Loucy (cell line): Measurements from ENCODE around the gene CNRIP1.

Experiments used
- H2AFZ ChIP-seq: fragments of 200-600 bp; sonication (generic); 2 replicates; pipeline ENCODE4 v1.6.0; 2016; ENCODE audit warnings: antibody characterized with exemption, mild to moderate bottlenecking, low read length, moderate library complexity
- H3F3A ChIP-seq: fragments of 200-600 bp; 2 replicates; pipeline ENCODE4 v1.6.0; 2016; ENCODE audit warnings: antibody characterized with exemption, low read depth, mild to moderate bottlenecking
- H3K27me3 ChIP-seq: fragments of 200-600 bp; sonication (generic); 2 replicates; pipeline ENCODE4 v1.6.1; 2014; ENCODE audit warnings: low read length, mild to moderate bottlenecking; ENCODE audit not compliant: insufficient read depth, poor library complexity, severe bottlenecking
- H3K36me3 ChIP-seq: fragments of 200-600 bp; sonication (generic); 2 replicates; pipeline ENCODE4 v1.6.1; 2016; ENCODE audit warnings: low read length; ENCODE audit not compliant: insufficient read depth
- H3K4me1 ChIP-seq: fragments of 200-600 bp; sonication (generic); 2 replicates; pipeline ENCODE4 v1.5.1; 2014; ENCODE audit warnings: low read length, mild to moderate bottlenecking; ENCODE audit not compliant: insufficient read depth, poor library complexity, severe bottlenecking
- H3K4me2 ChIP-seq: fragments of 200-600 bp; sonication (generic); 2 replicates; pipeline ENCODE4 v1.6.0; 2014; ENCODE audit warnings: antibody characterized with exemption, low read length, low read depth, mild to moderate bottlenecking; ENCODE audit not compliant: poor library complexity, severe bottlenecking
- H3K4me3 ChIP-seq: fragments of 200-600 bp; sonication (generic); 2 replicates; pipeline ENCODE4 v1.5.1; 2014; ENCODE audit warnings: low read length, mild to moderate bottlenecking, mixed read lengths; ENCODE audit not compliant: poor library complexity, severe bottlenecking
- H3K79me2 ChIP-seq: fragments of 200-600 bp; sonication (generic); 2 replicates; pipeline ENCODE4 v1.6.1; 2014; ENCODE audit warnings: low read length; ENCODE audit not compliant: insufficient read depth
- H3K9ac ChIP-seq: fragments of 200-600 bp; sonication (generic); 2 replicates; pipeline ENCODE4 v1.6.0; 2014; ENCODE audit warnings: mild to moderate bottlenecking, low read depth, low read length, moderate library complexity; ENCODE audit not compliant: poor library complexity, severe bottlenecking
- H3K9me2 ChIP-seq: fragments of 200-600 bp; sonication (generic); replicated peaks from 2 replicates; pipeline ENCODE4 v1.6.1; 2016; ENCODE audit warnings: low read depth, low read length, mixed read lengths
- H3K9me3 ChIP-seq: fragments of 200-600 bp; sonication (generic); 2 replicates; pipeline ENCODE4 v1.6.1; 2014; ENCODE audit warnings: mild to moderate bottlenecking, antibody characterized with exemption, low read length, low read depth; ENCODE audit not compliant: insufficient read depth
- H4K20me1 ChIP-seq: fragments of 200-600 bp; sonication (generic); 2 replicates; pipeline ENCODE4 v1.6.0; 2014; ENCODE audit warnings: antibody characterized with exemption, low read length, mild to moderate bottlenecking; ENCODE audit not compliant: insufficient read depth, poor library complexity, severe bottlenecking
- CTCF ChIP-seq: fragments of 200-600 bp; sonication (generic); conservative IDR thresholded peaks from 2 replicates; pipeline ENCODE4 v1.5.1; 2014; ENCODE audit warnings: mild to moderate bottlenecking, antibody characterized with exemption, low read length
- EZH2phosphoT487 ChIP-seq: fragments of 200-600 bp; IDR thresholded peaks from 2 replicates; pipeline ENCODE4 v1.6.1; 2018; ENCODE audit warnings: antibody characterized with exemption, mild to moderate bottlenecking, moderate library complexity, borderline replicate concordance

The CNRIP1 gene

GRCh38 chr2:68251187-68251854, 68.4 kb downstream of the CNRIP1 start:
- Histone ChIP-seq H2AFZ (peak overlapping the region; percentile 33; the same call in 1 of the 2 replicates), H3K27me3 (no peaks in the 10 kb centered on the region), H4K20me1 (peaks cover 47% of the 10 kb centered on the region), H3K4me1 (peaks cover 71% of the 10 kb centered on the region), H3K4me2 (peak overlapping the region; percentile 99), H3K9me2 (no peaks in the 10 kb centered on the region), H3K9me3 (no peaks in the 10 kb centered on the region), H3K79me2 (peaks cover 85% of the 10 kb centered on the region), H3F3A (peaks cover 4% of the 10 kb centered on the region; the same call in 1 of the 2 replicates), H3K9ac (peak overlapping the region; percentile 94), H3K36me3 (no peaks in the 10 kb centered on the region), H3K4me3 (peak overlapping the region; percentile 83)
- TF ChIP-seq CTCF = peak; percentile 73
- TF ChIP-seq EZH2phosphoT487 = no peak

DNA sequence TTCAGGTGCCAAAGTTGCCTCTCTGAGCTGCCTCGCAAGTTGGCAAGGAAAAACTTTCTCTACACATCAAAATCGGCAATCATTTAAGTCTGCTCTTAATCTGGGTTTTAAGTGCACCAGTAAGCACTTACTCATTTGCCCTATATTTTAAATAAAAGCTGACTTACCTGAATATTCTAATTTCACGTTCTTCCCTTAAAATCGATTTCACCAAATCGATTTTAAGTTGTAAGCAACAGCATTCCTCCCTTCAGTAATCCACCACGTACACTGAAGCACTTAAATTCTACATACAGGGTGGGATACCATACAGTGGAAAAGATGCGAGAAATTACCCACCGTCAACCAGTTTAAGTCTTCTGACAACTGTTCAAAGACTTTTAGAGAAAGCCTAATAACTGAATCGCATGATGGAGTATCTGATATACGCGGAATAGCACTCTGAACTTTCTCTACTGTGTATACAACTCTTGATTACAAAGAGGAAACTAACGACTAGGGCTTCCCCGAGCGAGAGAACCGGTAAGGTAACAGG, 69.0 kb downstream of the CNRIP1 start:
- Histone ChIP-seq H3K4me2 (peak overlapping the region; percentile 99), H3K4me3 (peak overlapping the region; percentile 83), H3K36me3 (no peaks in the 10 kb centered on the region), H3K4me1 (peaks cover 69% of the 10 kb centered on the region), H3K9me3 (no peaks in the 10 kb centered on the region), H3K27me3 (no peaks in the 10 kb centered on the region), H3F3A (peaks cover 4% of the 10 kb centered on the region; the same call in 1 of the 2 replicates), H3K9me2 (no peaks in the 10 kb centered on the region), H3K79me2 (peaks cover 88% of the 10 kb centered on the region), H4K20me1 (peaks cover 53% of the 10 kb centered on the region), H2AFZ (no peak overlapping the region), H3K9ac (peak overlapping the region; percentile 94)
- TF ChIP-seq CTCF (no peak), EZH2phosphoT487 (no peak)

DNA sequence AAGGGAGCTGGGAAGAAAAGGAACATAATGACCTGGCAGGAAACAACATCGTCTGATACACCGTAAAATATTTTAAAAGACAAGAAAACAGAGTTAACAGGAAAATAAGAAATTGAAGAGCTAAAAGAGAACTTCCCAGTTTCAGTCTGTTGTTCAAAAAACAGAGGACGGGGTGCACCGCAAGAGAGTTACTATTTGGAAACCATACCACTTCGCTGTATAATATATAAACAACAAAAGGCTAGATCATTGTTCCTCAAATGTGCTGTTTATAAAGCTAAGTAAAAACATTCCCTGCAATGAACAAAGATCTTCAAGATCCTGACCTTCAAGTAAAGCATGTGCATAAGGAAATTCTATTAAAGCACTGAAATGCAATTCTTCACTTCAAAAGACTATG, 69.6 kb downstream of the CNRIP1 start:
- Histone ChIP-seq H3K4me1 (peaks cover 70% of the 10 kb centered on the region), H3K4me3 (peak overlapping the region; percentile 83), H3K9ac (peak overlapping the region; percentile 94), H3K9me2 (no peaks in the 10 kb centered on the region), H3K27me3 (no peaks in the 10 kb centered on the region), H4K20me1 (peaks cover 58% of the 10 kb centered on the region), H3K4me2 (peak overlapping the region; percentile 99), H2AFZ (no peak overlapping the region), H3K36me3 (no peaks in the 10 kb centered on the region), H3K9me3 (no peaks in the 10 kb centered on the region), H3F3A (peaks cover 4% of the 10 kb centered on the region; the same call in 1 of the 2 replicates), H3K79me2 (peaks cover 93% of the 10 kb centered on the region)
- TF ChIP-seq EZH2phosphoT487 (no peak), CTCF (no peak)
